Heart right ventricle (tissue), 16 donors: ENCODE data around the gene MIS18A. TPM values are rescaled to one million over a fixed set of nuclear protein-coding genes. Genes with fewer than 3 reads are reported as not detected.

Source experiments
- ATAC-seq, 8 donors: fragments of 200-7000 bp; cut with Tn5 transposase; one replicate each; pipeline ENCODE4 v1.9.1; 2020; ENCODE audit warnings: mild to moderate bottlenecking in 8 of 8, moderate library complexity in 8 of 8, moderate number of reproducible peaks in 1 of 8
- DNase-seq, 2 donors: peaks; one replicate each; pipeline ENCODE4 v3.0.0-alpha.2; 2020
- H3K27ac ChIP-seq, 10 donors: fragments of 200-600 bp; sonication (generic) in 2 of 10; one replicate each; pipeline versions ENCODE4 v1.5.0 to v1.8.0; 2020 to 2022; ENCODE audit warnings: mild to moderate bottlenecking in 3 of 10
- H3K27me3 ChIP-seq, 7 donors: fragments of 200-600 bp; one replicate each; pipeline ENCODE4 v1.8.0; 2021 to 2022; ENCODE audit warnings: mild to moderate bottlenecking in 2 of 7
- H3K36me3 ChIP-seq, 9 donors: fragments of 200-600 bp; sonication (generic) in 1 of 9; one replicate each; pipeline versions ENCODE4 v1.5.0 to v1.8.0; 2020 to 2022; ENCODE audit warnings: mild to moderate bottlenecking in 2 of 9
- H3K4me1 ChIP-seq, 9 donors: fragments of 200-600 bp; sonication (generic) in 1 of 9; one replicate each; pipeline versions ENCODE4 v1.5.0 to v1.8.0; 2020 to 2022; ENCODE audit warnings: mild to moderate bottlenecking in 4 of 9
- H3K4me3 ChIP-seq, 10 donors: fragments of 200-600 bp; sonication (generic) in 2 of 10; one replicate each; pipeline versions ENCODE4 v1.5.0 to v1.8.0; 2020 to 2022; ENCODE audit warnings: mild to moderate bottlenecking in 7 of 10, moderate library complexity in 2 of 10
- H3K9me3 ChIP-seq, 11 donors: fragments of 200-600 bp in 10 of 11; sonication (generic) in 2 of 11; one replicate each; pipeline versions ENCODE4 v1.5.0 to v1.8.0; 2013 to 2022; ENCODE audit warnings: mild to moderate bottlenecking in 2 of 11, control low read depth in 1 of 11, moderate library complexity in 1 of 11
- WGBS, 2 donors: extraction: QIAGEN DNeasy Blood & Tissue Kit; methylation state at CpG; one replicate each; pipeline ENCODE4 v1.1.7; 2013; ENCODE audit warnings: inconsistent platforms in 1 of 2; 5-methylcytosine and 5-hydroxymethylcytosine counted together
- intact Hi-C, 10 donors: fragments of 100-400 bp; cut with DNase I; formaldehyde crosslinking; loops; one replicate each; pipeline versions ENCODE4 v1.11.1 to v1.14.2; 2022
- polyA plus RNA-seq, 2 donors: library from polyadenylated mRNA; stranded (reverse); fragments of 200-250 nt; gene quantifications; one replicate each; pipeline ENCODE4 v1.2.3, GENCODE V29; 2013
- total RNA-seq, 10 donors: library from RNA; stranded (reverse); fragmentation: NEBNext Ultra II Directional in 3 of 10; extraction: Animal tissue kit (Norgen Biotek cat#: 25700) in 3 of 10; gene quantifications; one replicate each; pipeline versions ENCODE4 v1.2.1 to v1.2.4, GENCODE V29; 2021 to 2023
- TF ChIP-seq, protein P1 (sequence below), 9 donors: fragments of 200-600 bp; sonication (generic) in 2 of 9; IDR thresholded peaks; one replicate each; pipeline versions ENCODE4 v1.5.0 to v1.8.0; 2021 to 2022; ENCODE audit warnings: antibody characterized with exemption in 9 of 9, mild to moderate bottlenecking in 5 of 9, moderate library complexity in 1 of 9
- donor health status: Arrhythmogenic right ventricular cardiomyopathy.
- donor health status: ischemic (EF 13 %, LVEDD 7.1; RV severe dilation, severe dysfunction).
- donor health status: healthy with polysubstance abuse.
- donor health status: DM: no; HTN: yes; CAD: no.
- donor health status: DM: no; HTN: no; CAD: no.
- donor health status: ischemic (EF 25% LVEDD 6.9; RV normal size, moderate dysfunction).
- donor health status: ischemic (EF 25% LVEDD 5.7; RV mildly dilated, moderate dysfunction).
- donor health status: healthy.
- donor health status: DM: yes; HTN: yes; CAD: no.
- donor health status: Ischemic cardiomyopathy.
- donor health status: ischemic (EF 35%, LVEDD 5.7; RV mildly dilated, moderate dysfunction).
- donor health status: nonischemic (EF 11% LVEDD 7.7; RV severe dilation, severe dysfunction).
- donor health status: DM: yes; HTN: yes; CAD: no.
- donor health status: PGD.
- donor health status: ischemic (EF 29% LVEDD 5.4; RV normal size, mild dysfunction).
- donor health status: nonischemic (EF 23%, LVEDD 6.1; RV moderate dilation, normal function).

MIS18A gene
- total and polyA plus RNA-seq, 12 donors = 1.8 to 3.6 (median 2.7) TPM

DNA sequence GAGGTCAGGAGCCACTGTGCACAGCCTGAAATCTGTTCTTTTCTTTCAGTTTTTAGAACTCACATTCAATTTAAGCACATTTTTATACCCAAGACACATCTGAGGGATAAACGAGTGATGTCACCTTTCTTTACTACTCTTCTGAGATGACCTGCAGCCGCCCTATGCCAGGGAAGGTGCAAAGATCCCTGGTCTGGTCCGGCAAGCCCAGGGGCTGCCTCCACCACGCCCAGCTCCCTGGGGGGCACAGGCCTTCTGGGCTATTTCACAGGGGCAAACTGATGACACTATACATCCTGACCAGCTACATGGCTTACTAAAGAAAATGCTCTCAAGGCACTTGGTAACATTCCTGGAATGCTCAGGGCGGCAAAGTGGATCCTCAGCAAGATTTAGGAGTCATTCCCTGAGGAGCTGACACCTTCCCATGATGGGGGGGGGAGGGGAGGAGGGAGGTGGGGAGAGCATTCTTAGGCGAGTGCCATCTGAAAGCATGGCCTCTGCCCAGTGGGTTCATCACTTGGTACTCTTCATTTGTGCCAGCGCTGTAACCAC is 31.1 kb upstream of the MIS18A start:
- TF ChIP-seq, protein P1, sequence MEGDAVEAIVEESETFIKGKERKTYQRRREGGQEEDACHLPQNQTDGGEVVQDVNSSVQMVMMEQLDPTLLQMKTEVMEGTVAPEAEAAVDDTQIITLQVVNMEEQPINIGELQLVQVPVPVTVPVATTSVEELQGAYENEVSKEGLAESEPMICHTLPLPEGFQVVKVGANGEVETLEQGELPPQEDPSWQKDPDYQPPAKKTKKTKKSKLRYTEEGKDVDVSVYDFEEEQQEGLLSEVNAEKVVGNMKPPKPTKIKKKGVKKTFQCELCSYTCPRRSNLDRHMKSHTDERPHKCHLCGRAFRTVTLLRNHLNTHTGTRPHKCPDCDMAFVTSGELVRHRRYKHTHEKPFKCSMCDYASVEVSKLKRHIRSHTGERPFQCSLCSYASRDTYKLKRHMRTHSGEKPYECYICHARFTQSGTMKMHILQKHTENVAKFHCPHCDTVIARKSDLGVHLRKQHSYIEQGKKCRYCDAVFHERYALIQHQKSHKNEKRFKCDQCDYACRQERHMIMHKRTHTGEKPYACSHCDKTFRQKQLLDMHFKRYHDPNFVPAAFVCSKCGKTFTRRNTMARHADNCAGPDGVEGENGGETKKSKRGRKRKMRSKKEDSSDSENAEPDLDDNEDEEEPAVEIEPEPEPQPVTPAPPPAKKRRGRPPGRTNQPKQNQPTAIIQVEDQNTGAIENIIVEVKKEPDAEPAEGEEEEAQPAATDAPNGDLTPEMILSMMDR (IDR thresholded peaks at IDR 0.05) = no peak
- Histone ChIP-seq H3K4me3 (no peak overlapping the region), H3K36me3 (peaks cover 0 to 58% (median 14%) of the 10 kb centered on the region in 9 donors), H3K27ac (no peak overlapping the region), H3K4me1 (peaks cover 0 to 19% (median 7%) of the 10 kb centered on the region in 9 donors), H3K9me3 (no peaks in the 10 kb centered on the region), H3K27me3 (no peaks in the 10 kb centered on the region)
- intact Hi-C loops = loop anchor here in 2 of 10 donors (5.0 kb wide), 2 partner anchors 52 to 152 kb away; no protein-coding TSS in a partner anchor
- ATAC-seq (no peak), DNase-seq (no peak)
- 89 to 94% methylated on average over 7 of the region's 7 CpGs for WGBS, 2 donors

DNA sequence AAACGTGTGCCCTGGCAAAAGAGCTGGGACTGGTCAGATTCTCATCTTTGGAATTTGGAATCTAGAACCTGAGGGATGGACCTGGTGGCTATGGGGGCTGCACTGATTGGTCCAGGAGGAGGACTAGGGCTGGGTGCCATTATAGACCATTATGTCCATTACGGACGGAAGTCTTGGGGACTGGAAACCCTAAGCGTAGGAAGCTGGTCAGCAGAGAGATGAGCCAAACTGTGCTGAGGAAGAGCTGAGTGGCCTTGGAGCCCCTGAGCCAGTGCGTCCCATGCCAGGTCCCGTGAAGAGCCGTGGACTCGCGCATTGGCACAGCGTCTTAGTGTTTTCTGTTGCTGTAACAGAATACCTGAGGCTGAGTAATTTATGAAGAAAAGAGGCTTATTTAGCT is 29.8 kb upstream of the MIS18A start:
- no peak overlapping the region for H3K4me3 ChIP-seq
- H3K36me3 ChIP-seq = peaks cover 0 to 45% (median 6%) of the 10 kb centered on the region in 9 donors
- H3K27ac ChIP-seq = no peak overlapping the region
- no peaks in the 10 kb centered on the region for H3K9me3 ChIP-seq
- ATAC-seq = no peak
- no peaks in the 10 kb centered on the region for H3K27me3 ChIP-seq
- TF ChIP-seq, protein P1 (IDR thresholded peaks at IDR 0.05) = no peak
- intact Hi-C loops = loop anchor here in 1 of 10 donors (5.0 kb wide), 1 partner anchor 154 kb away; no protein-coding TSS in a partner anchor
- DNase-seq = no peak
- peaks cover 0 to 19% (median 7%) of the 10 kb centered on the region in 9 donors for H3K4me1 ChIP-seq
- WGBS, 2 donors = 95 to 97% methylated on average over 10 of the region's 10 CpGs

DNA sequence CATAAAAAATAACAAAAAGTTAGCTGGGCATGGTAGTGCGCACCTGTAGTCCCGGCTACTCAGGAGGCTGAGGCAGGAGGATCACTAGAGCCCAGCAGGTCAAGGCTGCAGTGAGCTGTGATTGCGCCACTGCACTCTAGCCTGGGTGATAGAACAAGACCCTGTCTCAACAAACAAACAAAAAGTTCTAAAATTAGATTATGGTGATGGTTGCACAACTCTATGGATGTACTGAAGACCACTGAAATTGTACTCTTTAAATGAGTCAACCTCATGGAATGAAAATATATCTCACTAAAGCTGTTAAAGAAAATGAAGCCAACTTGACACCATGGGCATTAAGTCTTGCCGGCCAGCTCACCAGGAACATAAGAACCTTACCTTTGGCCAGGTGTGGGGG is 28.9 kb upstream of the MIS18A start:
- H3K27ac ChIP-seq = no peak overlapping the region
- H3K4me3 ChIP-seq = no peak overlapping the region
- DNase-seq (no peak), ATAC-seq (no peak)
- no peaks in the 10 kb centered on the region for H3K9me3 ChIP-seq
- intact Hi-C loops = loop anchor here in 1 of 10 donors (5.0 kb wide), 1 partner anchor 155 kb away; no protein-coding TSS in a partner anchor
- peaks cover 0 to 35% (median 0%) of the 10 kb centered on the region in 9 donors for H3K36me3 ChIP-seq
- no peaks in the 10 kb centered on the region for H3K27me3 ChIP-seq
- peaks cover 0 to 14% (median 2%) of the 10 kb centered on the region in 9 donors for H3K4me1 ChIP-seq
- TF ChIP-seq, protein P1 (IDR thresholded peaks at IDR 0.05) = no peak
- whole genome bisulfite sequencing, 2 donors = 99% methylated on average over 4 of the region's 4 CpGs

DNA sequence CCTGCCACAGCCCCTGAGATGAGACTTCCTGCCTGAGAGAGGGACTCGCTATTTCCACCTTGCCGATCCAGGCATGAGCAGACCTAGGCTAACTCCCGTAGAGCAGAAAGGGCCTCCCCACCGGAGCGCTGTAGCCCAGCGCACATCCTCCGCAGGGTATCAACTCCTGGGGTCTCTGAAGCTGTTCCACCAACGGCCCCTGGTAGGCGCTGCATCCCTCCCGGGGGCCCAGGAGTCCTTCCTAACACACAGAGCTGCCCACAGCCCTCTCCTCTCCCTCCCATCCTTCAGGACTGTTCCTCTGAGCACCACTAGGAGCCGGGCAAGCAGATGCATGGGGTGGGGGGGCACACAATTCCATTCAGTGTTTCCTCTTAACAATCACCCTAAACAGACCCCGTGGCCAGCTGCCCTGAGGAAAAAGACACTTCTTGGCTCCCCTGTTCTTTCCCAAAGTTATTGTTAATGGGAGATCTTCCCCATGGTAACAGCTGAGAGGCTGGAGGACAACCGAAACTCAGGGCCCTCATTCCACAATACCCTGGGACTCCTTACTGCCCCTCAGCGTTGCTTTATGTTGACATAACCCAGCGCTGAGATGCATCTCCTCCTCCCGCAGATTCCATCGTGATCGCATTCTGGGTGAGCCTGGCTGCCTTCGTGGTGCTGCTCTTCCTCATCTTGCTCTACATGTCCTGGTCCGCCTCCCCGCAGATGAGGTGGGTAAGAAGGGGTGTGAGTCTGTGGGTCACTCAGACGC is 27.4 kb upstream of the MIS18A start:
- peak overlapping the region in 1 of 10 donors; percentile 4 for H3K27ac ChIP-seq
- peaks cover 0 to 25% (median 0%) of the 10 kb centered on the region in 9 donors for H3K36me3 ChIP-seq
- WGBS, 2 donors = 48 to 51% methylated on average over 22 of the region's 22 CpGs
- peak overlapping the region in 1 of 10 donors; percentile 11 for H3K4me3 ChIP-seq
- peak in 7 of 8 donors; percentile 40 to 73 (median 53) for ATAC-seq
- H3K4me1 ChIP-seq = peaks cover 0 to 7% (median 0%) of the 10 kb centered on the region in 9 donors
- DNase-seq = peak in 1 of 2 donors; percentile 35
- intact Hi-C loops = loop anchor here in 1 of 10 donors (5.0 kb wide), 1 partner anchor 156 kb away; no protein-coding TSS in a partner anchor
- no peaks in the 10 kb centered on the region for H3K9me3 ChIP-seq
- H3K27me3 ChIP-seq = no peaks in the 10 kb centered on the region
- TF ChIP-seq, protein P1 (IDR thresholded peaks at IDR 0.05) = peak in 6 of 9 donors; percentile 33 to 62 (median 38)
